WTC11 (cell line): ENCODE data around the gene CMBL. TPM values are rescaled to one million over a fixed set of nuclear protein-coding genes. Genes with fewer than 3 reads are reported as not detected.

ENCODE experiments used
- ATAC-seq: fragments of 200-7000 bp; cut with Tn5 transposase; 2 replicates; pipeline ENCODE4 v1.10.0; 2021; ENCODE audit warnings: mild to moderate bottlenecking, moderate library complexity
- CTCF ChIA-PET: fragments of 300-600 bp; sonication (Branson Sonifier 250); formaldehyde crosslinking; loops from one replicate; lab custom pipeline; 2021; ENCODE audit warnings: antibody characterized with exemption; lab: Charles Lee
- POLR2A ChIA-PET: fragments of 350-600 bp; sonication (Branson Sonifier 250); formaldehyde crosslinking; loops from one replicate; lab custom pipeline; 2021; ENCODE audit warnings: antibody characterized with exemption; lab: Charles Lee
- DNase-seq: peaks from one replicate; pipeline ENCODE4 v3.0.0; 2021; ENCODE audit warnings: low spot score
- H3K27ac Mint-ChIP-seq: 2 replicates; pipeline ENCODE4 v1.8.0; 2021; ENCODE audit warnings: mixed read lengths
- H3K27me3 Mint-ChIP-seq: 2 replicates; pipeline ENCODE4 v1.8.0; 2021; ENCODE audit warnings: low read depth, mild to moderate bottlenecking, moderate library complexity, mixed read lengths
- H3K36me3 Mint-ChIP-seq: 2 replicates; pipeline ENCODE4 v1.8.0; 2021; ENCODE audit warnings: mixed read lengths
- H3K4me1 Mint-ChIP-seq: 2 replicates; pipeline ENCODE4 v1.8.0; 2022; ENCODE audit warnings: mixed read lengths
- H3K4me3 Mint-ChIP-seq: 2 replicates; pipeline ENCODE4 v1.8.0; 2021; ENCODE audit warnings: mild to moderate bottlenecking, moderate library complexity, mixed read lengths
- H3K9me3 Mint-ChIP-seq: 2 replicates; pipeline ENCODE4 v1.8.0; 2021; ENCODE audit warnings: mixed read lengths
- CBFB ChIP-seq: sonication (generic); formaldehyde crosslinking; IDR thresholded peaks from 2 replicates; pipeline ENCODE4 v1.8.1; 2022; ENCODE audit warnings: mild to moderate bottlenecking, low read depth, missing genetic modification reagents
- EMX1 ChIP-seq: fragments of 250-450 bp; sonication (Bioruptor Pico); IDR thresholded peaks from 2 replicates; pipeline ENCODE4 v1.8.0; 2021; ENCODE audit warnings: mild to moderate bottlenecking
- ESRRA ChIP-seq: sonication (generic); formaldehyde crosslinking; IDR thresholded peaks from 2 replicates; pipeline ENCODE4 v1.8.1; 2022; ENCODE audit warnings: mild to moderate bottlenecking, missing genetic modification reagents, borderline replicate concordance
- FOXK1 ChIP-seq: sonication (generic); formaldehyde crosslinking; IDR thresholded peaks from 2 replicates; pipeline ENCODE4 v1.8.0; 2022; ENCODE audit warnings: mild to moderate bottlenecking, moderate library complexity, missing genetic modification reagents
- JUN ChIP-seq: sonication (generic); formaldehyde crosslinking; IDR thresholded peaks from 2 replicates; pipeline ENCODE4 v1.8.0; 2023; ENCODE audit warnings: mild to moderate bottlenecking, missing genetic modification reagents
- KAT7 ChIP-seq: sonication (generic); formaldehyde crosslinking; IDR thresholded peaks from 2 replicates; pipeline ENCODE4 v1.8.1; 2023; ENCODE audit warnings: missing genetic modification reagents, mild to moderate bottlenecking, borderline replicate concordance
- NFYB ChIP-seq: sonication (generic); formaldehyde crosslinking; conservative IDR thresholded peaks from 2 replicates; pipeline ENCODE4 v1.8.0; 2022; ENCODE audit warnings: low read depth, missing genetic modification reagents
- OVOL2 ChIP-seq: fragments of 250-450 bp; sonication (Bioruptor Pico); IDR thresholded peaks from 2 replicates; pipeline ENCODE4 v1.9.0; 2021; ENCODE audit warnings: mild to moderate bottlenecking, borderline replicate concordance
- TEAD4 ChIP-seq: sonication (generic); formaldehyde crosslinking; IDR thresholded peaks from 2 replicates; pipeline ENCODE4 v1.8.0; 2022; ENCODE audit warnings: mild to moderate bottlenecking, missing genetic modification reagents
- ZBTB21 ChIP-seq: sonication (generic); formaldehyde crosslinking; IDR thresholded peaks from 2 replicates; pipeline ENCODE4 v1.8.1; 2023; ENCODE audit warnings: mild to moderate bottlenecking, missing genetic modification reagents, borderline replicate concordance
- total RNA-seq: library from RNA; stranded (reverse); gene quantifications from 3 replicates; pipeline ENCODE4 v1.2.3, GENCODE V29; 2021
- TF ChIP-seq, protein P1 (sequence below): sonication (generic); formaldehyde crosslinking; IDR thresholded peaks from 2 replicates; pipeline ENCODE4 v1.8.1; 2023; ENCODE audit warnings: mild to moderate bottlenecking, missing genetic modification reagents, borderline replicate concordance
- TF ChIP-seq, protein P2 (sequence below): fragments of 250-450 bp; sonication (Bioruptor Pico); IDR thresholded peaks from 2 replicates; pipeline ENCODE4 v1.9.0; 2021; ENCODE audit warnings: moderate library complexity, mild to moderate bottlenecking, inconsistent platforms, borderline replicate concordance
- TF ChIP-seq, protein P3 (sequence below): sonication (generic); formaldehyde crosslinking; IDR thresholded peaks from 2 replicates; pipeline ENCODE4 v1.8.1; 2022; ENCODE audit warnings: mild to moderate bottlenecking, missing genetic modification reagents, moderate library complexity, borderline replicate concordance
- TF ChIP-seq, protein P4 (sequence below): sonication (generic); formaldehyde crosslinking; IDR thresholded peaks from 2 replicates; pipeline ENCODE4 v1.8.0; 2023; ENCODE audit warnings: missing genetic modification reagents, mild to moderate bottlenecking, borderline replicate concordance
- TF ChIP-seq, protein P5 (sequence below): sonication (generic); formaldehyde crosslinking; IDR thresholded peaks from 2 replicates; pipeline ENCODE4 v1.8.1; 2022; ENCODE audit warnings: mild to moderate bottlenecking, moderate library complexity, missing genetic modification reagents
- TF ChIP-seq, protein P6 (sequence below): sonication (generic); formaldehyde crosslinking; IDR thresholded peaks from 2 replicates; pipeline ENCODE4 v1.8.0; 2022; ENCODE audit warnings: mild to moderate bottlenecking, missing genetic modification reagents
- TF ChIP-seq, protein P7 (sequence below): sonication (generic); formaldehyde crosslinking; conservative IDR thresholded peaks from 2 replicates; pipeline ENCODE4 v1.8.1; 2023; ENCODE audit warnings: mild to moderate bottlenecking, low read depth, missing genetic modification reagents, moderate library complexity

The CMBL gene
- total RNA-seq, 1 experiment from 2014 or later: 34.0 TPM

DNA sequence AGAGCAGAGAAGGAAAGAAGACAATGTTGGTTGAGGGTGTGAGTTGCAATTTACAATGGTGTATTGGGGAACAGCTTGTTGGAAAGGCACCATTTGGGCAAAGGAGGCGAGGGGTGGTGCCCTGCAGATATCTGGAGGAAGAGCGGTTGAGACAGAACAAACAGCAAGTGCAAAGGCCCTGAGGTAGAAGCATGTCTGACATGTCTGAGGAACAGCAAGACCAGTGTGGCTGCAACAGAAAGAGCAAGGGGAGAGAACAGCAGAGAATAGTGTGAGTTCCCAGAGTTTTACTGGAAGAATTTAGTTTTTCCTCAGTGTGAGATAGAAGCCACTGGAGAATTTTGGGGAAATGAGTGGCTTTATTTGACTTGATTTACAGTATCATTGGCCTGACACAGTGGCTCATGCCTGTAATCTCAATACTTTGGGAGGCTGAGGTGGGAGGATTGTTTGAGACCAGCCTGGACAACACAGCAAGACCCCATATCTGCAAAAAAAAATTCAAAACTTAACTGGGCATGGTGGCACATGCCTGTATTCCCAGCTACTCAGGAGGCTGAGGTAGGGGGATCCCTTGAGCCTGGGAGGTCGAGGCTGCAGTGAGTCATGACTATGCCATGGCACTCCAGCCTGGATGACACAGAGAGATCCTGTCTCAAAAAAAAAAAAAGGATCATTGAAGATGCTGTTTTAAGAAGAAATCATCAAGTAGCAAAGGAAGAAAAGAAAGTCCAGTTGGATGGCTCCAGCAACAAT, 13.6 kb downstream of the CMBL start:
- ChIA-PET POLR2A (no interaction called here), CTCF (interaction anchor here (2.5 kb wide), 1 partner anchor 10 kb away, joined by 6 read pairs; no protein-coding TSS in a partner anchor)
- DNase-seq (no peak), ATAC-seq (no peak)
- Mint-ChIP-seq H3K9me3 (peaks cover 9% of the 10 kb centered on the region), H3K27me3 (no peaks in the 10 kb centered on the region), H3K4me1 (peaks cover 22% of the 10 kb centered on the region), H3K4me3 (no peak overlapping the region), H3K36me3 (peaks cover 21% of the 10 kb centered on the region), H3K27ac (no peak overlapping the region)
- TF ChIP-seq NFYB (CRISPR knock-in tag) (no peak), OVOL2 (CRISPR knock-in tag) (no peak), ZBTB21 (CRISPR knock-in tag) (no peak), TEAD4 (CRISPR knock-in tag) (no peak), EMX1 (CRISPR knock-in tag) (no peak)
- TF ChIP-seq, protein P1, sequence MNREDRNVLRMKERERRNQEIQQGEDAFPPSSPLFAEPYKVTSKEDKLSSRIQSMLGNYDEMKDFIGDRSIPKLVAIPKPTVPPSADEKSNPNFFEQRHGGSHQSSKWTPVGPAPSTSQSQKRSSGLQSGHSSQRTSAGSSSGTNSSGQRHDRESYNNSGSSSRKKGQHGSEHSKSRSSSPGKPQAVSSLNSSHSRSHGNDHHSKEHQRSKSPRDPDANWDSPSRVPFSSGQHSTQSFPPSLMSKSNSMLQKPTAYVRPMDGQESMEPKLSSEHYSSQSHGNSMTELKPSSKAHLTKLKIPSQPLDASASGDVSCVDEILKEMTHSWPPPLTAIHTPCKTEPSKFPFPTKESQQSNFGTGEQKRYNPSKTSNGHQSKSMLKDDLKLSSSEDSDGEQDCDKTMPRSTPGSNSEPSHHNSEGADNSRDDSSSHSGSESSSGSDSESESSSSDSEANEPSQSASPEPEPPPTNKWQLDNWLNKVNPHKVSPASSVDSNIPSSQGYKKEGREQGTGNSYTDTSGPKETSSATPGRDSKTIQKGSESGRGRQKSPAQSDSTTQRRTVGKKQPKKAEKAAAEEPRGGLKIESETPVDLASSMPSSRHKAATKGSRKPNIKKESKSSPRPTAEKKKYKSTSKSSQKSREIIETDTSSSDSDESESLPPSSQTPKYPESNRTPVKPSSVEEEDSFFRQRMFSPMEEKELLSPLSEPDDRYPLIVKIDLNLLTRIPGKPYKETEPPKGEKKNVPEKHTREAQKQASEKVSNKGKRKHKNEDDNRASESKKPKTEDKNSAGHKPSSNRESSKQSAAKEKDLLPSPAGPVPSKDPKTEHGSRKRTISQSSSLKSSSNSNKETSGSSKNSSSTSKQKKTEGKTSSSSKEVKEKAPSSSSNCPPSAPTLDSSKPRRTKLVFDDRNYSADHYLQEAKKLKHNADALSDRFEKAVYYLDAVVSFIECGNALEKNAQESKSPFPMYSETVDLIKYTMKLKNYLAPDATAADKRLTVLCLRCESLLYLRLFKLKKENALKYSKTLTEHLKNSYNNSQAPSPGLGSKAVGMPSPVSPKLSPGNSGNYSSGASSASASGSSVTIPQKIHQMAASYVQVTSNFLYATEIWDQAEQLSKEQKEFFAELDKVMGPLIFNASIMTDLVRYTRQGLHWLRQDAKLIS (CRISPR knock-in tag): no peak
- TF ChIP-seq, protein P2, sequence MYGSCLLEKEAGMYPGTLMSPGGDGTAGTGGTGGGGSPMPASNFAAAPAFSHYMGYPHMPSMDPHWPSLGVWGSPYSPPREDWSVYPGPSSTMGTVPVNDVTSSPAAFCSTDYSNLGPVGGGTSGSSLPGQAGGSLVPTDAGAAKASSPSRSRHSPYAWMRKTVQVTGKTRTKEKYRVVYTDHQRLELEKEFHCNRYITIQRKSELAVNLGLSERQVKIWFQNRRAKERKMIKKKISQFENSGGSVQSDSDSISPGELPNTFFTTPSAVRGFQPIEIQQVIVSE (CRISPR knock-in tag): no peak
- TF ChIP-seq, protein P3, sequence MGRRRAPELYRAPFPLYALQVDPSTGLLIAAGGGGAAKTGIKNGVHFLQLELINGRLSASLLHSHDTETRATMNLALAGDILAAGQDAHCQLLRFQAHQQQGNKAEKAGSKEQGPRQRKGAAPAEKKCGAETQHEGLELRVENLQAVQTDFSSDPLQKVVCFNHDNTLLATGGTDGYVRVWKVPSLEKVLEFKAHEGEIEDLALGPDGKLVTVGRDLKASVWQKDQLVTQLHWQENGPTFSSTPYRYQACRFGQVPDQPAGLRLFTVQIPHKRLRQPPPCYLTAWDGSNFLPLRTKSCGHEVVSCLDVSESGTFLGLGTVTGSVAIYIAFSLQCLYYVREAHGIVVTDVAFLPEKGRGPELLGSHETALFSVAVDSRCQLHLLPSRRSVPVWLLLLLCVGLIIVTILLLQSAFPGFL (CRISPR knock-in tag): no peak
- TF ChIP-seq, protein P4, sequence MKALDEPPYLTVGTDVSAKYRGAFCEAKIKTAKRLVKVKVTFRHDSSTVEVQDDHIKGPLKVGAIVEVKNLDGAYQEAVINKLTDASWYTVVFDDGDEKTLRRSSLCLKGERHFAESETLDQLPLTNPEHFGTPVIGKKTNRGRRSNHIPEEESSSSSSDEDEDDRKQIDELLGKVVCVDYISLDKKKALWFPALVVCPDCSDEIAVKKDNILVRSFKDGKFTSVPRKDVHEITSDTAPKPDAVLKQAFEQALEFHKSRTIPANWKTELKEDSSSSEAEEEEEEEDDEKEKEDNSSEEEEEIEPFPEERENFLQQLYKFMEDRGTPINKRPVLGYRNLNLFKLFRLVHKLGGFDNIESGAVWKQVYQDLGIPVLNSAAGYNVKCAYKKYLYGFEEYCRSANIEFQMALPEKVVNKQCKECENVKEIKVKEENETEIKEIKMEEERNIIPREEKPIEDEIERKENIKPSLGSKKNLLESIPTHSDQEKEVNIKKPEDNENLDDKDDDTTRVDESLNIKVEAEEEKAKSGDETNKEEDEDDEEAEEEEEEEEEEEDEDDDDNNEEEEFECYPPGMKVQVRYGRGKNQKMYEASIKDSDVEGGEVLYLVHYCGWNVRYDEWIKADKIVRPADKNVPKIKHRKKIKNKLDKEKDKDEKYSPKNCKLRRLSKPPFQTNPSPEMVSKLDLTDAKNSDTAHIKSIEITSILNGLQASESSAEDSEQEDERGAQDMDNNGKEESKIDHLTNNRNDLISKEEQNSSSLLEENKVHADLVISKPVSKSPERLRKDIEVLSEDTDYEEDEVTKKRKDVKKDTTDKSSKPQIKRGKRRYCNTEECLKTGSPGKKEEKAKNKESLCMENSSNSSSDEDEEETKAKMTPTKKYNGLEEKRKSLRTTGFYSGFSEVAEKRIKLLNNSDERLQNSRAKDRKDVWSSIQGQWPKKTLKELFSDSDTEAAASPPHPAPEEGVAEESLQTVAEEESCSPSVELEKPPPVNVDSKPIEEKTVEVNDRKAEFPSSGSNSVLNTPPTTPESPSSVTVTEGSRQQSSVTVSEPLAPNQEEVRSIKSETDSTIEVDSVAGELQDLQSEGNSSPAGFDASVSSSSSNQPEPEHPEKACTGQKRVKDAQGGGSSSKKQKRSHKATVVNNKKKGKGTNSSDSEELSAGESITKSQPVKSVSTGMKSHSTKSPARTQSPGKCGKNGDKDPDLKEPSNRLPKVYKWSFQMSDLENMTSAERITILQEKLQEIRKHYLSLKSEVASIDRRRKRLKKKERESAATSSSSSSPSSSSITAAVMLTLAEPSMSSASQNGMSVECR (CRISPR knock-in tag): no peak

DNA sequence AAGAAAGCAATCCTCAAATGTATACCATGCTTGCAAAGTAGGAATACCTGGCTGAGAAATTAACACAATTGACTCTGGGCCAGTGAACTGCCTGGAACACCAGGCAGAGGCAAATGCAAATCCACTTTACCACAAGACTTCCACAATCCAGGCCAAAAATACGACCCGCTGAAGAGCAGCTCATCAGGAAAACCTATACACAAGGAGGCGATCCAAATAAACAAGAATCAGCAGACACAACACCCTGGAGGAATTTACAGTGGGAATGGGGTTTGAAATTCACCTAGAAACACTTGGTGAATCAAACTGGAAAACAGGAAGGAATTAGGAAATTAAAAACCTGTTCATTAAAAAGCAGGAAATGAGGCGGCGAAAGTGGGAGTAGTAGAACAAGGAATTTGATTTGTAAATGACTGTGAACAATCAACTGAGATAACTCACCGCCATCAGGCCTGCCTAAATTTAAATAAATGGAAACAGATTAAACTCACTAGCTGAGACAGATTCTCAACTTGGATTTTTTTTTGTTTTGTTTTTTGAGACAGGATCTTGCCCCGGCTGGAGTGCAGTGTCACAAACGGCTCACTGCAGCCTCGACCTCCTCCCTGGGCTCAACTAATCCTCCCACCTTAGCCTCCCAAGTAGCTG, 15.9 kb downstream of the CMBL start:
- H3K27ac Mint-ChIP-seq: peak overlapping the region; percentile 80
- CTCF ChIA-PET: interaction anchor here (0.7 to 2.5 kb wide), 3 partner anchors 8 to 73 kb away, joined by 3 to 6 read pairs (median 3); partner anchors contain the start of gene MARCHF6
- POLR2A ChIA-PET: no interaction called here
- TF ChIP-seq, protein P5, sequence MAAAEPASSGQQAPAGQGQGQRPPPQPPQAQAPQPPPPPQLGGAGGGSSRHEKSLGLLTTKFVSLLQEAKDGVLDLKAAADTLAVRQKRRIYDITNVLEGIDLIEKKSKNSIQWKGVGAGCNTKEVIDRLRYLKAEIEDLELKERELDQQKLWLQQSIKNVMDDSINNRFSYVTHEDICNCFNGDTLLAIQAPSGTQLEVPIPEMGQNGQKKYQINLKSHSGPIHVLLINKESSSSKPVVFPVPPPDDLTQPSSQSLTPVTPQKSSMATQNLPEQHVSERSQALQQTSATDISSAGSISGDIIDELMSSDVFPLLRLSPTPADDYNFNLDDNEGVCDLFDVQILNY (CRISPR knock-in tag): no peak
- TF ChIP-seq FOXK1 (CRISPR knock-in tag) (no peak), KAT7 (CRISPR knock-in tag) (no peak), JUN (CRISPR knock-in tag) (no peak), ESRRA (CRISPR knock-in tag) (no peak), CBFB (CRISPR knock-in tag) (no peak)
- TF ChIP-seq, protein P6, sequence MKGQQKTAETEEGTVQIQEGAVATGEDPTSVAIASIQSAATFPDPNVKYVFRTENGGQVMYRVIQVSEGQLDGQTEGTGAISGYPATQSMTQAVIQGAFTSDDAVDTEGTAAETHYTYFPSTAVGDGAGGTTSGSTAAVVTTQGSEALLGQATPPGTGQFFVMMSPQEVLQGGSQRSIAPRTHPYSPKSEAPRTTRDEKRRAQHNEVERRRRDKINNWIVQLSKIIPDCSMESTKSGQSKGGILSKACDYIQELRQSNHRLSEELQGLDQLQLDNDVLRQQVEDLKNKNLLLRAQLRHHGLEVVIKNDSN (CRISPR knock-in tag): no peak
- TF ChIP-seq, protein P7, sequence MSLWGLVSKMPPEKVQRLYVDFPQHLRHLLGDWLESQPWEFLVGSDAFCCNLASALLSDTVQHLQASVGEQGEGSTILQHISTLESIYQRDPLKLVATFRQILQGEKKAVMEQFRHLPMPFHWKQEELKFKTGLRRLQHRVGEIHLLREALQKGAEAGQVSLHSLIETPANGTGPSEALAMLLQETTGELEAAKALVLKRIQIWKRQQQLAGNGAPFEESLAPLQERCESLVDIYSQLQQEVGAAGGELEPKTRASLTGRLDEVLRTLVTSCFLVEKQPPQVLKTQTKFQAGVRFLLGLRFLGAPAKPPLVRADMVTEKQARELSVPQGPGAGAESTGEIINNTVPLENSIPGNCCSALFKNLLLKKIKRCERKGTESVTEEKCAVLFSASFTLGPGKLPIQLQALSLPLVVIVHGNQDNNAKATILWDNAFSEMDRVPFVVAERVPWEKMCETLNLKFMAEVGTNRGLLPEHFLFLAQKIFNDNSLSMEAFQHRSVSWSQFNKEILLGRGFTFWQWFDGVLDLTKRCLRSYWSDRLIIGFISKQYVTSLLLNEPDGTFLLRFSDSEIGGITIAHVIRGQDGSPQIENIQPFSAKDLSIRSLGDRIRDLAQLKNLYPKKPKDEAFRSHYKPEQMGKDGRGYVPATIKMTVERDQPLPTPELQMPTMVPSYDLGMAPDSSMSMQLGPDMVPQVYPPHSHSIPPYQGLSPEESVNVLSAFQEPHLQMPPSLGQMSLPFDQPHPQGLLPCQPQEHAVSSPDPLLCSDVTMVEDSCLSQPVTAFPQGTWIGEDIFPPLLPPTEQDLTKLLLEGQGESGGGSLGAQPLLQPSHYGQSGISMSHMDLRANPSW (CRISPR knock-in tag): no peak

More for the DNA sequence above, 15.9 kb downstream of the CMBL start:
- Mint-ChIP-seq H3K9me3 (peaks cover 9% of the 10 kb centered on the region), H3K4me1 (peaks cover 14% of the 10 kb centered on the region), H3K36me3 (peaks cover 31% of the 10 kb centered on the region), H3K4me3 (no peak overlapping the region), H3K27me3 (no peaks in the 10 kb centered on the region)
- ATAC-seq: no peak
- no peak for DNase-seq
